ENCODE results near the gene IFT27. TPM values are rescaled to one million over a fixed set of nuclear protein-coding genes. Genes with fewer than 3 reads are reported as not detected.

Gene IFT27
- total and polyA plus RNA-seq, 9 donors, result 19.2 to 26.7 (median 23.9) TPM

GRCh38 chr22:36728505-36728904 lies 47.4 kb downstream of the IFT27 start:
- no peaks in the 10 kb centered on the region for H3K36me3 ChIP-seq (ENCODE audit: control insufficient read depth, insufficient read depth, low read length)
- H3K4me3 ChIP-seq (ENCODE audit: low read length), result no peak overlapping the region
- WGBS (ENCODE audit: insufficient coverage), result no CpG with 5 or more reads among the region's 5 CpGs
- peaks cover 8% of the 10 kb centered on the region for H3K27me3 ChIP-seq (ENCODE audit: control insufficient read depth, insufficient read depth, low read length)
- no peaks in the 10 kb centered on the region for H3K4me1 ChIP-seq (ENCODE audit: control insufficient read depth, insufficient read depth, low read length)
- no peaks in the 10 kb centered on the region for H3K9me3 ChIP-seq (replicated peaks; ENCODE audit: control insufficient read depth, low read depth, low read length)
- H3K27ac ChIP-seq (ENCODE audit: low read length), result no peak overlapping the region
- no peak for DNase-seq

GRCh38 chr22:36727927-36728488 lies 47.9 kb downstream of the IFT27 start:
- Histone ChIP-seq H3K27ac (ENCODE audit: low read length) (no peak overlapping the region), H3K9me3 (replicated peaks; ENCODE audit: control insufficient read depth, low read depth, low read length) (no peaks in the 10 kb centered on the region), H3K27me3 (ENCODE audit: control insufficient read depth, insufficient read depth, low read length) (peaks cover 8% of the 10 kb centered on the region), H3K4me3 (ENCODE audit: low read length) (no peak overlapping the region), H3K4me1 (ENCODE audit: control insufficient read depth, insufficient read depth, low read length) (no peaks in the 10 kb centered on the region), H3K36me3 (ENCODE audit: control insufficient read depth, insufficient read depth, low read length) (no peaks in the 10 kb centered on the region)
- 77% methylated on average over 6 of the region's 8 CpGs for WGBS (ENCODE audit: insufficient coverage)
- no peak for DNase-seq

GRCh38 chr22:36727110-36727509 lies 48.8 kb downstream of the IFT27 start:
- peaks cover 14% of the 10 kb centered on the region for H3K27me3 ChIP-seq (ENCODE audit: control insufficient read depth, insufficient read depth, low read length)
- no peaks in the 10 kb centered on the region for H3K9me3 ChIP-seq (replicated peaks; ENCODE audit: control insufficient read depth, low read depth, low read length)
- DNase-seq, result no peak
- no peaks in the 10 kb centered on the region for H3K36me3 ChIP-seq (ENCODE audit: control insufficient read depth, insufficient read depth, low read length)
- WGBS (ENCODE audit: insufficient coverage), result 81% methylated on average over 6 of the region's 7 CpGs
- H3K4me1 ChIP-seq (ENCODE audit: control insufficient read depth, insufficient read depth, low read length), result no peaks in the 10 kb centered on the region
- H3K4me3 ChIP-seq (ENCODE audit: low read length), result no peak overlapping the region
- H3K27ac ChIP-seq (ENCODE audit: low read length), result no peak overlapping the region

DNA sequence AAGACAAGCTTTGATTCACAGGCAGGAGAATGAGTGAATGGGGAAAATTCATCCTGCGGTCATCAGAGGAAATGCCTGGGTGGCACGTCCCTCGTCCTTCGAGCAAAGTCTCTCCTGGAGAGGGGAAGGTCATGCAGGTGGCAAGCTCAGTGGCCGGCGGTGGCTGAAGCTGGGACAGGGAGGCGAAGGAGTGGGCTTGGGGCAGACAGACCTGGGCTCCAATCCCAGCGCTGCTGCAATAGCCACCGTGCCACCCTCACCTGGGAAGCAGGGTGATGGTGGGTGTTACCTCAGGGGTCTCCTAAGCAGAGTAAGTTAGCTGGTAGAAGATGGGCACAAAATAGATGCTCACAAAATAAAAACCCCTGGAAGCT lies 49.9 kb downstream of the IFT27 start:
- H3K4me1 ChIP-seq (ENCODE audit: control insufficient read depth, insufficient read depth, low read length), result no peaks in the 10 kb centered on the region
- no peak for DNase-seq
- 71% methylated on average over 9 of the region's 9 CpGs for WGBS (ENCODE audit: insufficient coverage)
- H3K27ac ChIP-seq (ENCODE audit: low read length), result no peak overlapping the region
- peaks cover 11% of the 10 kb centered on the region for H3K27me3 ChIP-seq (ENCODE audit: control insufficient read depth, insufficient read depth, low read length)
- no peaks in the 10 kb centered on the region for H3K9me3 ChIP-seq (replicated peaks; ENCODE audit: control insufficient read depth, low read depth, low read length)
- no peak overlapping the region for H3K4me3 ChIP-seq (ENCODE audit: low read length)
- H3K36me3 ChIP-seq (ENCODE audit: control insufficient read depth, insufficient read depth, low read length), result no peaks in the 10 kb centered on the region

DNA sequence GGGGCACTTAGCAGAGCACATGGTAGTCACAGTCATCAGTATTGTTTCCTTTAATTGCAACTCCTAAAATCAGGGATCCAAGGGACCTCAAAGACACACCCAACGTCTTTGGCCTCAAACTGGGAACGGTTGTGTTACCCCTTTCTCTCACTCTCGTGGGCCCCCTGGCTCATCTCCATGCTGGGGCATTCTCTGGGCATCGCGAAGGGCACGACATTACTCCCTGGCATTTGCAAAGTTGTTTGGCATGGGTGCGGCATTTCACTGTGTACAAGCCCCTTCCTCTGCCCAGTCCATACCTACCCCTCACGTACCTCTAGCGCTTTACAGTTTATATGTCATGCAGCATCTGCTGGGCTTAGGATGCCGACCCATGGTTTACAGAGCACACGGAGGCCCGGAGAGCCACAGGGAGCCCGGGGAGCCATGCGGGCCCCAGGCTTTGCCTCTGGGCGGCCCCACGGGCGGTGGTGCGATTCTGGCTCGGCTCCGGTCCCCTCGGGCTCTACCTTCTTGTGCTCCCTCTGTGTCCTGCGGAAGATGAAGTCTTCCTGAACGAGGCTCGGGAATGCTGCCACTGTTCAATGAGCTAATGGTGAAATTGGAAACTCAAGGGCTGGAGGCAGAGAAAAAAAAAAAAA lies 50.4 kb downstream of the IFT27 start:
- Histone ChIP-seq H3K4me3 (ENCODE audit: low read length) (no peak overlapping the region), H3K27ac (ENCODE audit: low read length) (no peak overlapping the region), H3K36me3 (ENCODE audit: control insufficient read depth, insufficient read depth, low read length) (no peaks in the 10 kb centered on the region), H3K9me3 (replicated peaks; ENCODE audit: control insufficient read depth, low read depth, low read length) (no peaks in the 10 kb centered on the region), H3K27me3 (ENCODE audit: control insufficient read depth, insufficient read depth, low read length) (peaks cover 14% of the 10 kb centered on the region), H3K4me1 (ENCODE audit: control insufficient read depth, insufficient read depth, low read length) (no peaks in the 10 kb centered on the region)
- WGBS (ENCODE audit: insufficient coverage), result 60% methylated on average over 24 of the region's 24 CpGs
- peak; percentile 19 for DNase-seq

DNA sequence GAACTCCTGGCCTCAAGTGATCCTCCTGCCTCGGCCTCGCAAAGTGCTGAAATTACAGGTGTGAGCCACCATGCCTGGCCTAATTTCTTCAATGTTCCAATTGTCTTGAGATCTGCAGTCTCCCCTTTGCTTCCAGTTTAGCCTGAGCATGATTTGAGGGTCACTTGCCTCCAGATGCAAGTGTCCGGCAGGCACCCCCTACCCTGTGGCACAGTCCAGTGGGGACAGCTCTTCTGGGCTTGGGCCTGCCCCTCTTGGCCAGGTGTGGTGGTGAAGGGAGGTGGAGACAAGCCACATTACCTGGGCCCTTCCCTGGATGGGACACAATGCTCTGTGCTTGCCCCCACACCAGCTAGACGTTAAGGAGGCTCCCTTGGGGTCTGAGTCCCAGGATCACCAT lies 51.1 kb downstream of the IFT27 start:
- no peaks in the 10 kb centered on the region for H3K4me1 ChIP-seq (ENCODE audit: control insufficient read depth, insufficient read depth, low read length)
- no peak overlapping the region for H3K4me3 ChIP-seq (ENCODE audit: low read length)
- no peaks in the 10 kb centered on the region for H3K9me3 ChIP-seq (replicated peaks; ENCODE audit: control insufficient read depth, low read depth, low read length)
- no peaks in the 10 kb centered on the region for H3K36me3 ChIP-seq (ENCODE audit: control insufficient read depth, insufficient read depth, low read length)
- H3K27me3 ChIP-seq (ENCODE audit: control insufficient read depth, insufficient read depth, low read length), result peaks cover 16% of the 10 kb centered on the region
- no peak for DNase-seq
- H3K27ac ChIP-seq (ENCODE audit: low read length), result no peak overlapping the region
- 61% methylated on average over 3 of the region's 4 CpGs for WGBS (ENCODE audit: insufficient coverage)

GRCh38 chr22:36722055-36722454 lies 53.9 kb downstream of the IFT27 start:
- no peaks in the 10 kb centered on the region for H3K9me3 ChIP-seq (replicated peaks; ENCODE audit: control insufficient read depth, low read depth, low read length)
- no peak for DNase-seq
- H3K4me1 ChIP-seq (ENCODE audit: control insufficient read depth, insufficient read depth, low read length), result no peaks in the 10 kb centered on the region
- no peak overlapping the region for H3K4me3 ChIP-seq (ENCODE audit: low read length)
- no peaks in the 10 kb centered on the region for H3K36me3 ChIP-seq (ENCODE audit: control insufficient read depth, insufficient read depth, low read length)
- no peak overlapping the region for H3K27ac ChIP-seq (ENCODE audit: low read length)
- H3K27me3 ChIP-seq (ENCODE audit: control insufficient read depth, insufficient read depth, low read length), result peaks cover 16% of the 10 kb centered on the region

GRCh38 chr22:36715647-36716046 lies 60.3 kb downstream of the IFT27 start:
- Histone ChIP-seq H3K4me3 (ENCODE audit: low read length) (no peak overlapping the region), H3K4me1 (ENCODE audit: control insufficient read depth, insufficient read depth, low read length) (no peaks in the 10 kb centered on the region), H3K36me3 (ENCODE audit: control insufficient read depth, insufficient read depth, low read length) (no peaks in the 10 kb centered on the region), H3K9me3 (replicated peaks; ENCODE audit: control insufficient read depth, low read depth, low read length) (no peaks in the 10 kb centered on the region), H3K27me3 (ENCODE audit: control insufficient read depth, insufficient read depth, low read length) (peaks cover 3% of the 10 kb centered on the region), H3K27ac (ENCODE audit: low read length) (no peak overlapping the region)
- no CpG with 5 or more reads among the region's 1 CpG for WGBS (ENCODE audit: insufficient coverage)
- no peak for DNase-seq

GRCh38 chr22:36714110-36714509 lies 61.8 kb downstream of the IFT27 start:
- Histone ChIP-seq H3K4me3 (ENCODE audit: low read length) (no peak overlapping the region), H3K4me1 (ENCODE audit: control insufficient read depth, insufficient read depth, low read length) (no peaks in the 10 kb centered on the region), H3K27me3 (ENCODE audit: control insufficient read depth, insufficient read depth, low read length) (no peaks in the 10 kb centered on the region), H3K9me3 (replicated peaks; ENCODE audit: control insufficient read depth, low read depth, low read length) (no peaks in the 10 kb centered on the region), H3K36me3 (ENCODE audit: control insufficient read depth, insufficient read depth, low read length) (no peaks in the 10 kb centered on the region), H3K27ac (ENCODE audit: low read length) (no peak overlapping the region)
- WGBS (ENCODE audit: insufficient coverage), result 100% methylated on average over 1 of the region's 2 CpGs
- no peak for DNase-seq

DNA sequence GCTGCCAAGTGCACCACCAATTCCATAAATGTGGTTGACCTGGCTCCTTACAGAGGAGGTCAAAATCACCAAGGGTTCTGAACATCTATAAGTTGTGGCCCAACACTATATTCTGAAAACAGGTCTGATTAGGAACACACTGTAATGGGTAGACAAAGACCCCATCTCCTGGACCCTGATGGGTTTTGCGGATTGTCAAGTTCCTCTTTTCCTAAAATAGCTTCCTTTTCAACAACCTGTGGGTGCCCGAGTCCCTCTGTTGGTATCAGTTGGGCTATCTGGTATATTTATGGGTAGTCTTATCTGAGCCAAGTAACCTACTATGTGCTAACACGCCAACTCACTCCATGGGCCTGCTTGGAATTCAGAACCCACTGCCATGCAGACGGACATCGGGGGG lies 62.5 kb downstream of the IFT27 start:
- 89% methylated on average over 2 of the region's 5 CpGs for WGBS (ENCODE audit: insufficient coverage)
- H3K9me3 ChIP-seq (replicated peaks; ENCODE audit: control insufficient read depth, low read depth, low read length), result no peaks in the 10 kb centered on the region
- H3K36me3 ChIP-seq (ENCODE audit: control insufficient read depth, insufficient read depth, low read length), result no peaks in the 10 kb centered on the region
- H3K27me3 ChIP-seq (ENCODE audit: control insufficient read depth, insufficient read depth, low read length), result no peaks in the 10 kb centered on the region
- no peaks in the 10 kb centered on the region for H3K4me1 ChIP-seq (ENCODE audit: control insufficient read depth, insufficient read depth, low read length)
- no peak overlapping the region for H3K4me3 ChIP-seq (ENCODE audit: low read length)
- DNase-seq, result no peak
- H3K27ac ChIP-seq (ENCODE audit: low read length), result no peak overlapping the region
